Gastrocnemius medialis (tissue), 4 donors: ENCODE data around the gene TNFRSF18.

ENCODE experiments used
- CTCF ChIP-seq, 5 experiments: fragments of 450-650 bp in 3 of 5; fragments of 200-600 bp in 2 of 5; sonication (generic) in 2 of 5; IDR thresholded peaks in 4 of 5; conservative IDR thresholded peaks in 1 of 5; 1 replicate in 4 of 5; 2 replicates in 1 of 5; pipeline ENCODE4 v1.5.1; 2016 to 2019; ENCODE audit warnings: antibody characterized with exemption in 5 of 5, mild to moderate bottlenecking in 3 of 5, moderate library complexity in 3 of 5
- POLR2A ChIP-seq, 2 donors: fragments of 450-650 bp; IDR thresholded peaks; one replicate each; pipeline ENCODE4 v1.6.1; 2017; ENCODE audit warnings: antibody characterized with exemption in 2 of 2, mild to moderate bottlenecking in 2 of 2, moderate library complexity in 2 of 2

GRCh38 chr1:1236176-1236763 lies 29.9 kb upstream of the TNFRSF18 start:
- no peak for TF ChIP-seq CTCF (IDR thresholded peaks at IDR 0.05 in 4 of 5, conservative IDR thresholded peaks at IDR 0.05 in 1 of 5)
- TF ChIP-seq POLR2A (IDR thresholded peaks at IDR 0.05): no peak
